Measurements from ENCODE around the gene SCPEP1.
A peak's percentile ranks its signal among the peaks of the same experiment; 100 is the strongest.

The SCPEP1 gene

DNA sequence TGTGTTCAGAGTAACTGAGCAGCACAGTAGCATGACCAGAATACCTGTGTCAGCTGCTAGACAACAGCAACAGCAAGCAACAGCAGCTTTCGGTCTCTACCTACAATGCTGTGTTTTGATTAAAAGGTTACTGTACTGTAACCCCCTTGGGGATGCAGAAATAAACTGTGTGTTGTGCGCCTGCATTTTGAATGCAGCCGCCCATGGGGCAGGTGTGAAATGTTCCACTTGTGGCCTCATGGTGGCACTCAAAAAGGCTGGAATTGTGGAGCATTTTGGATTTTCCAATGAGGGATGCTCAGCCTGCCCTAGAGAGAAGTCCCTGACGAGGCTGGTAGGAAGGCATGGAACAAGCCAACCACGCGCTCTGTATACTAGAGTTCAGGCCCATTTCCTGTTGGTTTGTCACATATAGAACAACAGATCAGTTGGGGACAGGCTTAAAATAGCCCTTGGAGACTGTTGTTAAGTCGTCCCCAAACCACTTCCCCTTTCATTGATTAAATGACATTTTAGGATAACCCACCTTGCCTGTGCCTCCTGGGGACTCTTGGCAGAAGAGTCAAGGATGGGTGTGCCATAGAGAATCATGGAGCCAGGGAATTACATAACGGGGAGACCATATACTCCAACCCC, 27.1 kb downstream of the SCPEP1 start:
- peak; percentile 5 for DNase-seq

DNA sequence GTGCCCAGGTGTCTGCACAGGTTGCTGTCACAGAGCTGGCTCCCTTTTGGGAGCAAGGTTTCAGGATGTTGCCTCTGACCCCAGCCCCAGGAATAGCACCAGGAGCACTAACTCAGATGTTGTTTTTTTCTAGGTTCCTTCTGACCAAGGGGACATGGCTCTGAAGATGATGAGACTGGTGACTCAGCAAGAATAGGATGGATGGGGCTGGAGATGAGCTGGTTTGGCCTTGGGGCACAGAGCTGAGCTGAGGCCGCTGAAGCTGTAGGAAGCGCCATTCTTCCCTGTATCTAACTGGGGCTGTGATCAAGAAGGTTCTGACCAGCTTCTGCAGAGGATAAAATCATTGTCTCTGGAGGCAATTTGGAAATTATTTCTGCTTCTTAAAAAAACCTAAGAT, 28.1 kb downstream of the SCPEP1 start:
- no peak for DNase-seq

- DNase-seq: no peak
These were observed 31.0 kb downstream of the SCPEP1 start for GRCh38 chr17:57008958-57009357.

GRCh38 chr17:57009737-57010445, 32.0 kb downstream of the SCPEP1 start:
- DNase-seq: peak; percentile 66

- DNase-seq: no peak
These were observed 32.6 kb downstream of the SCPEP1 start for GRCh38 chr17:57010487-57010886.

DNA sequence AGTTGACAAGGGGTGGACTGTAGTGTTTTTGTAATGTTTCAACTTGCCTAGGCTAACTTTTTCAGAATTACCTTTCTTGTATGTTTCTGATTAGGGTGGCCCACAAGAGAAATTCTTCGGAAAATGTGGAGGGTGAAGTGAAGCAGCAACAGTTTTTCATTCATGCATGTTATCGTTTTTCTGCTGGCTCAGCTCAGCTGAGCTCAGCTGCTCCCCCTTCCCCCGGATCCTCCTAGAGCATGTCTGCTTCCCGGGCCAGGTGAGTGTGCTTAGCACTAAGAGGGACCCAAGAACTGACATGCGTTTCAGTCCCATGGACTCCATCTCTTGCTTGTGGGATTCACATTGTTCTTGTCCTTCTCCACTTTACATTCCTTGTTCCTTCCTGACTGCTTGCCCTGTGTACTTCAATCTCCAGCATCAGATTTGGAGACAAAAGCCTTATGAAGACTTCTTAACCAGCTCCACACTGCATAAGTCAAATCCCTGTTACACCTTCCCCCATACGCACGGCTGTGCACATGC, 33.6 kb downstream of the SCPEP1 start:
- DNase-seq: no peak

GRCh38 chr17:57016071-57016763, 38.3 kb downstream of the SCPEP1 start:
- no peak for DNase-seq

- no peak for DNase-seq
These were observed 38.8 kb downstream of the SCPEP1 start for GRCh38 chr17:57016764-57017116.

GRCh38 chr17:57017625-57018024, 39.7 kb downstream of the SCPEP1 start:
- no peak for DNase-seq

GRCh38 chr17:57020208-57020607, 42.3 kb downstream of the SCPEP1 start:
- no peak for DNase-seq

DNA sequence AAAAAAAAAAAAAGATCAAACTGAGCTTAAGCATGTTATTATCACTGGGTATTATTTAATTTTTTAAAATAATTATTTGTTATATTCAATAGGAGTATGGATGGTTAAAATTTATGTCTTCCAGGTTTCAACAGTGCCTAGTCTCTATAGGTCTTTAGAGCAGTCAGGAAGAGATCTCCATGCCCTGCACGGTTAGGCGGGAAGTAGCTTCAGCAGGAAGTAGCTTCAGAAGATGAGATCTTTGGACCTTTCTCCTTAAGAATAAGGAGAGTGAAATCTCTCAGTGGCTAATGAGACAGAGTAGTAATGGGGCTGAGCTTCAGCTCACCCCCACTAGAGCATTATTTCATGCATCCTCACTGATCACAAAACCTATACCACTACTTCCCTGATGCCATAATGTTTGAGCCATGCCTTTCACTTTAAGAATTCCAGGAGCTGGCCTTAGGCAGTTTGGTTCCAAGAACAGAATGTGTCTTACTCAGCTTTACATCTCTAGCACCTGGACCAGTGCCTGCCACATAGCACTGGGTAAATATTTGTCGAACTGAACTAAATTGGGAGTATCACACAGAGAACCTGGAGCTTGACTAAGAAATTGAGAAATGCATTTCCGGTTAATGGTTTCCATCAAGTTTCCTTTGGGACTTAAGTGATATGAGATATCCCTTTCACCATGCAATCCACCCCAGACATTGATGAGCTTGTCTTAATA, 43.5 kb downstream of the SCPEP1 start:
- no peak for DNase-seq

DNA sequence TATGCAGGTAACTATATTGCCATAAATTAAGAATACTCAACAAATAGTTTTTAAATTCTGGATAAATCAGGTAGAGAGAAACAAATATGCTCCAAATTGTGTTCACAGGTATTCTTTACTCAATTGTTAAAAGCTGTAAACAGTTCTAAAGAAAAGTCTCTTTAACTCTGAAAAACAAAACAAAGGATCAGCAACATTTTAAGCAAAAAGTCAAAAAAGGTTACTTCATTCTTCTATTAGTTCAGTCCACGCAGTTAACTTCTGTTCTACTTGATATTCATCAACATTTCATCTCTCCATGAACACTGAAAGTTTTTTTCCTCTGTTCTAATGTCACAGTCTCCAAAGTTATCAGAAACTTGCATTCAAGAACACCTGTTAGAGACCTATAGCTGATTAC, 47.9 kb downstream of the SCPEP1 start:
- no peak for DNase-seq

DNA sequence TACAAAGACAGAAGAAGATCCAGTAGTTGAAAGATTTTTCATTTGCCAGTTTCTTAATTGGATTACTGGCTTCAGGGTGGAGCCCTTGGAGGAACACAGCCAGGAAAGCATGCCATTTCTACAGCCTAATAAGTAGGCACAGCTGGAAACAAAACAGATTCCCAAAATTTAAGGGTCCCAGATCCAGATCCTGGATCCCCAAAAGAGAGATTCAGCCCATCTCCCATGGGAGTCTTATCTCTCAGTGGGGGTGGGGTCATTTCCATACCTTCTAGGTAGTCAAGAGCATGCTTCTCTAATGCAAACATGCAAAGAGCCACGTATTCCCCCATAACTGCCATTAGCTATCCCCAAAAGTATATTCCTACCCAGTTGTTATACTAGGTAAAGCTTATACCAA, 49.9 kb downstream of the SCPEP1 start:
- DNase-seq: no peak

DNA sequence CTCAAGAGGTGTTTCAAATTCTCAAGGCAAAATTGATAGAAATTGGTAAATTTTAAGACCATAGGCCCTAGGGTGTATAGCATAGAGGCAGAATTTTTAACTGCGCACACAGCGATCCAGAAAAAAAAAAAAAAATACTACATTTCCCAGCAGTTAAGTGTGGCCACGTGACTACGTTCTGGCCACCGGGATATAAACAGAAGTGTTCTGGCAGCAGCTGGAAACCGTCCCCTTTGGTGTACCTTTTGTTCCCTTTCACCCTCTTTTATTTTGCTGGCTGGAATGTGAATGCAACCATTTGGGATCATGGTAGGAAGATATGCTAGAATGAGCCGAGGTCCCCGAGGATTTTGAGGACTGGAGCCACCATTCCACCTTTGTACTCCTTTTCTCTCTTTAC, 54.4 kb downstream of the SCPEP1 start:
- DNase-seq: no peak

DNA sequence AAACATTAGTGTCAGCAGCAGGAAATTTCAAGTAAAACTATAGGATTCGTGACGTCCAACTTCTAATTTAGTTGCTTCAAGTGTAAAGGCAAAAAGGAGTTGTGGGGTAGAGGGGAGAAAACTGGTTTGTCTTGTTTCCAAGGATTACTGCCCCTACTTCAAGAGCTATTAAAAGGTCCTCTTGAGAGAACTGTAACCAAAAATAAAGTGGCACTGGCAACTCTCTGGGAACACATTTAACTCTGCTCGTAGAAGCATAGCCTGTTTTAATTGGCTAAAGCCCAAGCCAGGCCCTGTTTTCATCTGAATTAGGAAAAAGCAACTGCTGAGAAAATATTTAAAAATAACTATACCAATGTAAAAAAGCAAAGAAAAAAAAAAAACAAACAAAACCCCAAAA, 55.4 kb downstream of the SCPEP1 start:
- DNase-seq: no peak

DNA sequence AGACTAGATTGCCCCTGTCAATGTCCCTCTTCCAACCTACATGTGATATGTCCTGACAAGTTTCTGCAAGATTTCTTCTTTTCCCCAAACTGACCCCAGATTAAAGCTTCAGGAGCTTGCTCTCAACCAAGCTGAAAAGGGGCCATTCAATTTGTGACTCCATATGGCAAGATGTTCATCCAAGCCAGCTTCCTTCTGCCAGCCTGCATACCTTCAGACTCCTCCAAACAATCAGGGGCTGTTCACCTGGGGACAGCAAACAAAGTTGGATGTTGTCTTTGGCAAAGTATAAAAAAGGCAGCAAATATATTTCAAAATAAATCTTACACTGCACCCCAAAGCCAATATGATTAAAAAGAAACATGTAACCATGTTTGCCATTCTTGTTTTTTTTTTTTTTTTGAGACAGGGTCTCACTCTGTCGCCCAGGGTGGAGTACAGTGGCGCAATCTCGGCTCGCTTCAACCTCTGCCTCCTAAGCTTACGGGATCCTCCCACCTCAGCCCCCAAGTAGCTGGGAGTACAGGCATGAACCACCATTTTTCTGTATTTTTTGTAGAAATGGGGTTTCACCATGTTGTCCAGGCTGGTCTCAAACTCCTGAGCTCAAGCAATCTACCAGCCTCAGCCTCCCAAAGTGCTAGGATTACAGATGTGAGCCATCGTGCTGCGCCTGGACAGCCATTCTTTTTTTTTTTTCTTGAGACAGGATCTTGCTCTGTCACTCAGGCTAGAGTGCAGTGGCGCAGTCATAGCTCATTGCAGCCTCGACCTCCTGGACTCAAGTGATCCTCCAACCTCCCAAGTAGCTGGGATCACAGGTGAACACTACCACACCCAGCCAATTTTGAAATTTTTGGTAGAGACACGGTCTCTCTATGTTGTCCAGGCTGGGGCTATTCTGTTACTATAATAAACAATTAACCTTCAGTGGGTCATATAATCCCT, 57.1 kb downstream of the SCPEP1 start:
- DNase-seq: no peak

DNA sequence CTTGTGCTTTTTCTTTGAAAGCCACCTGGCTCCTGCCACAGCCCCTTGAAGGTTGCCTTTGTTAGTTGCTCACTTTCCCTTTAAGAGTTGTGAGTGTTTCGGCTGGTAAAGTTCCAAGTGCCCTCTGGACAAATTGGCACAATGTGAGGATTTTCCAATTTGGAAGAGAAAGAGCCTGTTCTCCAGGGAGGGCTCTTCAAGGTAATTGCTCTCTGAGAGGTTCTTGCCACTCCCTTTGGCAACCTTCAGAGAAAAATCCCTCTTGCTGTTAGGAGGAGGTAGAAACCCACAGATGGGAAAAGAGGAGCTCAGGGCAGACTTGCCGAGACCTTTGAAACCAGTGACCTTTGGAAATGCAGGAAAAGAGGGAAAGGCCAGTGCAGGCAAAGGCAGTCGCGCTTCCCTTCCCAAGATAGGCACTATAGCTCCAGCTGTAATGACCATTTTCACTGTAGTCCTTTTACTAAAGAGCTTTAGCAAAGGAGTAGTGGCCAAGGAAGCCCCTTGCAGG, 58.1 kb downstream of the SCPEP1 start:
- no peak for DNase-seq

DNA sequence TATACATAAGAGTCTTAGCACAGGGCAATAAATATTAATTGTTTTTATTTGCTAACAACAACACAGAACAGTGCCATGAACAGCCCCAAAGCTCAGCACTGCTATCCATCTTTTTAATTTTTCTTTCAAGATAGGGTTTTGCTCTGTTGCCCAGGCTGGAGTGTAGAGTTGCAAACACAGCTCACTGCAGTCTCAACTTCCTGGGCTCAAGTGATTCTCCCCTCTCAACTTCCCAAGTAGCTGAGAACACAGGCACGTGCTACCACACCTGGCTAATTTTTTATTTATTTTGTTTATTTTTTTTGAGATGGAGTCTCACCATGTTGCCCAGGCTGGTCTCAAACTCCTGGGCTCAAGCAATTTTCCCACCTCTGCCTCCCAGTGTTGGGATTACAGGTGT, 59.5 kb downstream of the SCPEP1 start:
- DNase-seq: no peak

DNA sequence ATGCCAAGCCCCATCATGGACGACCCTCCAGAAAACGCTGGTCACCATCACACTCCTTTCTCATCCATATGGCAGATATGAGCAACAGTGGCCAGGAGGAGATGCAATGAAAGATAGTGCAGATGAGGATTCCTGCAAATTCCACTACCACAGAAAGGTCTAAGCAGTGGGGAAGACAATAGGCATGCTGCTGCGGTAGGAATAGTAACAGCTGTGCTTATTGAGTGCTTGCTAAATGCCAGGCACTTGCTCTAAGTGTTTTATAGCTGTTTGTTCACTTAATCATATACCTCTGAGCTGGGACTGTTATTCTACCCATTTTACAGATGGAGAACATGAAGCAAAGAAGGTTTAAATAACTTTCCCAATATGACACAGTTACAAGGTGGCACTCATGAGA, 60.6 kb downstream of the SCPEP1 start:
- no peak for DNase-seq

GRCh38 chr17:57040571-57040970, 62.6 kb downstream of the SCPEP1 start:
- DNase-seq: no peak

DNA sequence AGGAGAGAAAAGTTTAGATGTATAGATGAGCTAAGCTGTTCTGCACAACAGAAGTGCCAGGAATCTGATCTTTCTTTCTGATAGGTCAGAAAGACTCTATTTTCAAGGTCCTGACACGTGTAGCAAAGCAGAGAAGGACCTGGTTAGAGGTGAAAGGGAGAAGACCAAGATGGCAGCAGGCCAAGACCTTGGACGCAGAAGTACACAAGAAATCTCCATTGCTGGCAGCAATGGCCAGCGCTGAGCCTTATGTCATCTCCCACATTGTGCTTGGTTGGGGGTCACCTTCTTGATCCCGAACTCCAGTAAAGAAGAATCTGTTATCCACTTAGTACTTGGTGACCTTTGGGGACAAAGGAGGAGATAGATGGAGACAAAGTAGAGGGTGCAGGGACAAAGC, 65.3 kb downstream of the SCPEP1 start:
- DNase-seq: no peak
